Esophagus squamous epithelium (tissue), 4 donors: ENCODE results near the gene MOSMO.

ENCODE experiments used
- POLR2A ChIP-seq, 4 donors: fragments of 450-650 bp; IDR thresholded peaks; one replicate each; pipeline ENCODE4 v1.6.1; 2017; ENCODE audit warnings: antibody characterized with exemption in 4 of 4, mild to moderate bottlenecking in 4 of 4, moderate library complexity in 3 of 4
- TF ChIP-seq, protein P1 (sequence below), 6 experiments: fragments of 450-650 bp in 4 of 6; fragments of 200-600 bp in 2 of 6; sonication (generic) in 2 of 6; IDR thresholded peaks; one replicate each; pipeline ENCODE4 v1.5.1; 2016 to 2019; ENCODE audit warnings: antibody characterized with exemption in 6 of 6, mild to moderate bottlenecking in 4 of 6, moderate library complexity in 4 of 6

DNA sequence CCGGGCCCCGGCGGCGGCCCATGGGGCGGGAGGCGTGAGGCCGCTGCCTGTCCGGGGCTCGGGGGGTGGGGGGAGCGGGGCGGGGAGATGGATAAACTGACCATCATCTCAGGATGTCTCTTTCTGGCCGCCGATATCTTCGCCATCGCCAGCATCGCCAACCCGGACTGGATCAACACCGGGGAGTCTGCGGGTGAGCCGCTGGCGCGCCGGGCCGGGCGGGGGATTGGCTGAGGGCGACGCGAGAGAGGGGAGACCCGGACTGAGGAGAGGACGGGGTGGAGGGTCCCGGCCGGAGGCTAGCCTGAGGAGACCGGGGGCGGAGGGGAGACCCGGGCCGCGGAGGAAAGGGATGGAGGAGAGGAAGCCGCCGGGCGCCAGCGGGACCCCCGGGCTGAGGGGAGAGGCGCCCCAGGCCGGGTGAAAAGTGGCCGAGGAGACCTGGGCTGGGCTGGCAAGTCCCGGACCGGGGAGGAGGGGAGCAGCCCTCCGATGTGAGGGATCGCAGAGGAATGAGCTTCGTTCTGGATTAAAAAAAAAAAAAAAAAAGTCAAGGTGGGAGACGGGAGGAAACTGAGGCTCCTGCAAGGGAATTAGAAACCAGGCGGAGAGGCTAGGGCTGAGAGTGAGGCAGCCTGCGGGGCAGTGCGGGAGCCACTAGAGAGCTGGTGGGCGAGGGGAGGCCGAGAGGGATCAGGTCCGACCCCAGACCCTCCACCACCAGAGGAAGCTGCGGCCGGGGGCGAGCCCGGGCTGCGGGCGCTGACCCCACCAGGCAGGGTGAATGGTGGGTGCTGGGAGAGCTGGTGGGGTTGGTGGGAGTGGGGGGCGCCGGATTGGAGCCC lies 526 bp downstream of the MOSMO start:
- TF ChIP-seq, protein P1, sequence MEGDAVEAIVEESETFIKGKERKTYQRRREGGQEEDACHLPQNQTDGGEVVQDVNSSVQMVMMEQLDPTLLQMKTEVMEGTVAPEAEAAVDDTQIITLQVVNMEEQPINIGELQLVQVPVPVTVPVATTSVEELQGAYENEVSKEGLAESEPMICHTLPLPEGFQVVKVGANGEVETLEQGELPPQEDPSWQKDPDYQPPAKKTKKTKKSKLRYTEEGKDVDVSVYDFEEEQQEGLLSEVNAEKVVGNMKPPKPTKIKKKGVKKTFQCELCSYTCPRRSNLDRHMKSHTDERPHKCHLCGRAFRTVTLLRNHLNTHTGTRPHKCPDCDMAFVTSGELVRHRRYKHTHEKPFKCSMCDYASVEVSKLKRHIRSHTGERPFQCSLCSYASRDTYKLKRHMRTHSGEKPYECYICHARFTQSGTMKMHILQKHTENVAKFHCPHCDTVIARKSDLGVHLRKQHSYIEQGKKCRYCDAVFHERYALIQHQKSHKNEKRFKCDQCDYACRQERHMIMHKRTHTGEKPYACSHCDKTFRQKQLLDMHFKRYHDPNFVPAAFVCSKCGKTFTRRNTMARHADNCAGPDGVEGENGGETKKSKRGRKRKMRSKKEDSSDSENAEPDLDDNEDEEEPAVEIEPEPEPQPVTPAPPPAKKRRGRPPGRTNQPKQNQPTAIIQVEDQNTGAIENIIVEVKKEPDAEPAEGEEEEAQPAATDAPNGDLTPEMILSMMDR (IDR thresholded peaks at IDR 0.05) = no peak
- no peak for TF ChIP-seq POLR2A (IDR thresholded peaks at IDR 0.05)
